Endodermal cell (in vitro differentiated cells): ENCODE measurements around the gene ZNF319. TPM values are rescaled to one million over a fixed set of nuclear protein-coding genes. Genes with fewer than 3 reads are reported as not detected.
A peak's percentile ranks its signal among the peaks of the same experiment; 100 is the strongest.

Experiments used
- DNase-seq: peaks from one replicate; pipeline ENCODE4 v3.0.0-alpha.2; 2017
- H3K27ac ChIP-seq: 2 replicates; pipeline ENCODE4 v1.5.1; 2013; ENCODE audit warnings: mild to moderate bottlenecking, low read depth, low read length, moderate library complexity
- H3K27me3 ChIP-seq: 2 replicates; pipeline ENCODE4 v1.6.1; 2013; ENCODE audit warnings: mild to moderate bottlenecking, low read length, moderate library complexity; ENCODE audit not compliant: insufficient read depth, control insufficient read depth, poor library complexity, severe bottlenecking
- H3K36me3 ChIP-seq: 2 replicates; pipeline ENCODE4 v1.7.0; 2013; ENCODE audit warnings: mild to moderate bottlenecking, low read length, moderate library complexity; ENCODE audit not compliant: control insufficient read depth, insufficient read depth
- H3K4me1 ChIP-seq: one replicate; pipeline ENCODE4 v1.7.0; 2013; ENCODE audit warnings: low read length; ENCODE audit not compliant: control insufficient read depth, insufficient read depth
- H3K4me3 ChIP-seq: 2 replicates; pipeline ENCODE4 v1.5.1; 2013; ENCODE audit warnings: mild to moderate bottlenecking, low read length, moderate library complexity
- H3K9ac ChIP-seq: 2 replicates; pipeline ENCODE4 v1.6.1; 2013; ENCODE audit warnings: mild to moderate bottlenecking, low read length, moderate library complexity; ENCODE audit not compliant: poor library complexity, severe bottlenecking; ENCODE audit errors: extremely low read depth
- H3K9me3 ChIP-seq: 2 replicates; pipeline ENCODE4 v1.6.1; 2013; ENCODE audit warnings: mild to moderate bottlenecking, low read length, moderate library complexity; ENCODE audit not compliant: control insufficient read depth
- H3K27ac Mint-ChIP-seq: 2 replicates; pipeline ENCODE4 v1.8.0; 2020; ENCODE audit warnings: mixed read lengths
- H3K27me3 Mint-ChIP-seq: 2 replicates; pipeline ENCODE4 v1.8.0; 2021; ENCODE audit warnings: mild to moderate bottlenecking, mixed read lengths; ENCODE audit not compliant: insufficient read depth
- H3K36me3 Mint-ChIP-seq: 2 replicates; pipeline ENCODE4 v1.8.0; 2020; ENCODE audit warnings: low read depth, mixed read lengths
- H3K4me1 Mint-ChIP-seq: 2 replicates; pipeline ENCODE4 v1.8.0; 2020; ENCODE audit warnings: mixed read lengths
- H3K4me3 Mint-ChIP-seq: 2 replicates; pipeline ENCODE4 v1.8.0; 2020; ENCODE audit warnings: mild to moderate bottlenecking, moderate library complexity, mixed read lengths
- H3K9me3 Mint-ChIP-seq: 2 replicates; pipeline ENCODE4 v1.8.0; 2020; ENCODE audit warnings: mild to moderate bottlenecking, mixed read lengths
- CTCF ChIP-seq: fragments of 200-600 bp; sonication (generic); conservative IDR thresholded peaks from 2 replicates; pipeline ENCODE4 v1.5.0; 2021; ENCODE audit warnings: antibody characterized with exemption, mild to moderate bottlenecking
- WGBS, 2 experiments: methylation state at CpG; one replicate each; pipeline versions ENCODE4 v1.1.5 to v1.1.7; 2013; ENCODE audit warnings: missing lambda C conversion rate in 2 of 2, mixed read lengths in 1 of 2; ENCODE audit not compliant: insufficient coverage in 1 of 2, insufficient read length in 1 of 2; 5-methylcytosine and 5-hydroxymethylcytosine counted together
- total RNA-seq, 2 donors: library from RNA; stranded (reverse); fragmentation: NEBNext Ultra II Directional in 1 of 2; extraction: Animal tissue kit (Norgen Biotek cat#: 25700) in 1 of 2; gene quantifications; 2 replicates in 1 of 2; 3 replicates in 1 of 2; pipeline ENCODE4 v1.2.1, GENCODE V29; 2021

Gene ZNF319
- total RNA-seq, 2 donors from 2014 or later, result 9.8 to 10.8 TPM

- H3K27me3 Mint-ChIP-seq, result no peaks in the 10 kb centered on the region
- H3K4me3 ChIP-seq, result no peak overlapping the region
- WGBS, 2 experiments, result 79 to 96% methylated on average over 7 to 14 of the region's 14 CpGs
- DNase-seq, result no peak
- H3K9me3 Mint-ChIP-seq, result no peaks in the 10 kb centered on the region
- H3K4me1 ChIP-seq, result peaks cover 21% of the 10 kb centered on the region
- H3K9ac ChIP-seq, result no peak overlapping the region
- no peaks in the 10 kb centered on the region for H3K27me3 ChIP-seq
- no peak overlapping the region for H3K27ac ChIP-seq
- no peak overlapping the region for H3K4me3 Mint-ChIP-seq
- no peaks in the 10 kb centered on the region for H3K9me3 ChIP-seq
- H3K36me3 ChIP-seq, result peaks cover 12% of the 10 kb centered on the region
- H3K36me3 Mint-ChIP-seq, result peaks cover 9% of the 10 kb centered on the region
- peaks cover 41% of the 10 kb centered on the region for H3K4me1 Mint-ChIP-seq
- TF ChIP-seq CTCF, result no peak
- peak overlapping the region; percentile 60 for H3K27ac Mint-ChIP-seq
Measured at GRCh38 chr16:58031016-58031800, 30.7 kb upstream of the ZNF319 start.

- no peak overlapping the region for H3K27ac Mint-ChIP-seq
- no peak for TF ChIP-seq CTCF
- Histone ChIP-seq H3K27ac (no peak overlapping the region), H3K36me3 (peaks cover 12% of the 10 kb centered on the region), H3K9ac (no peak overlapping the region), H3K27me3 (no peaks in the 10 kb centered on the region), H3K9me3 (no peaks in the 10 kb centered on the region), H3K4me3 (no peak overlapping the region), H3K4me1 (peaks cover 21% of the 10 kb centered on the region)
- no peaks in the 10 kb centered on the region for H3K27me3 Mint-ChIP-seq
- WGBS, 2 experiments, result 93 to 96% methylated on average over 8 to 11 of the region's 11 CpGs
- peaks cover 41% of the 10 kb centered on the region for H3K4me1 Mint-ChIP-seq
- H3K4me3 Mint-ChIP-seq, result no peak overlapping the region
- DNase-seq, result no peak
- no peaks in the 10 kb centered on the region for H3K9me3 Mint-ChIP-seq
- peaks cover 9% of the 10 kb centered on the region for H3K36me3 Mint-ChIP-seq
Measured at GRCh38 chr16:58030136-58030840, 29.8 kb upstream of the ZNF319 start.

GRCh38 chr16:58029410-58029809 is 28.9 kb upstream of the ZNF319 start:
- WGBS, 2 experiments, result 90 to 91% methylated on average over 1 to 2 of the region's 2 CpGs
- no peak overlapping the region for H3K27ac ChIP-seq
- peak overlapping the region; percentile 76 for H3K4me3 Mint-ChIP-seq
- H3K9me3 ChIP-seq, result no peaks in the 10 kb centered on the region
- H3K9me3 Mint-ChIP-seq, result no peaks in the 10 kb centered on the region
- H3K4me1 Mint-ChIP-seq, result peaks cover 48% of the 10 kb centered on the region
- H3K36me3 ChIP-seq, result peaks cover 12% of the 10 kb centered on the region
- DNase-seq, result no peak
- H3K27ac Mint-ChIP-seq, result no peak overlapping the region
- no peak overlapping the region for H3K9ac ChIP-seq
- H3K4me1 ChIP-seq, result peaks cover 23% of the 10 kb centered on the region
- H3K36me3 Mint-ChIP-seq, result peaks cover 9% of the 10 kb centered on the region
- H3K27me3 ChIP-seq, result no peaks in the 10 kb centered on the region
- H3K27me3 Mint-ChIP-seq, result no peaks in the 10 kb centered on the region
- TF ChIP-seq CTCF, result no peak
- no peak overlapping the region for H3K4me3 ChIP-seq
